ENCODE data around the gene GPC3.

- TF ChIP-seq CEBPB (IDR thresholded peaks at IDR 0.05): no peak
- no peak for TF ChIP-seq TAF1 (IDR thresholded peaks at IDR 0.05; ENCODE audit: low read depth)
- no peak for TF ChIP-seq ZBTB7A (IDR thresholded peaks at IDR 0.05; ENCODE audit: low read depth)
- no peak for TF ChIP-seq NFIC (IDR thresholded peaks at IDR 0.05)
- TF ChIP-seq EGR1 (IDR thresholded peaks at IDR 0.05): no peak
- TF ChIP-seq EP300 (IDR thresholded peaks at IDR 0.05; ENCODE audit: borderline replicate concordance): no peak
Observed at GRCh38 chrX:133881893-133882292, 103.5 kb downstream of the GPC3 start.

Measured in Ishikawa (cell line).